GM18519 (cell line): ENCODE measurements around the gene ZNF853.
"Not testable (repeated sequence)": the region's sequence is repeated elsewhere in the genome, so short reads cannot be mapped to it uniquely, and the experiment has no call there.

ENCODE experiments used
- ATAC-seq: cut with Tn5 transposase; IDR thresholded peaks from one replicate; pipeline ENCODE4 v1.9.1; 2021; ENCODE audit warnings: mild to moderate bottlenecking, moderate library complexity; ENCODE audit not compliant: unreplicated experiment, low FRiP score

Gene ZNF853

GRCh38 chr7:6614953-6615722 lies at the start of gene ZNF853:
Gene ZNF853, plus strand, starts transcription at chr7:6615610. Its CDS starts 565 bp downstream, at chr7:6616175.
- no peak for ATAC-seq

DNA sequence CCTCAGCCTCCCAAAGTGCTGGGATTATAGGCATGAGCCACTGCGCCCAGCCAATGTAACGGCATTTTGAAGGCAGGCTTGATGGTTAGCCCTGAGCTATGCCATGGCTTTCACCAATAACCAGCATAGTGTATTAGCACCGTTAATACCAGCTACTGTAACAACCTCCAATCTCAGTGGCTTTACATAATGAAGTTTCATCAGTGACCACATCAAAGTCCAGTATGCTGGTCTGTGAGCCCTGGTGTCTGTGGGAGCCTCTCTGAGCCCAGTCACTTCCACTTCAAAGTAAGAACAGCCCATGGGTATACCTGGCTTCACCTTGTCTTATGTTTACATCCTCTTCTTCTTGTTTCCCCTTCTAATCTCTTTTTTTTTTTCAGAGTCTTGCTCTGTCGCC lies 49.8 kb upstream of the ZNF853 start:
- no peak for ATAC-seq

DNA sequence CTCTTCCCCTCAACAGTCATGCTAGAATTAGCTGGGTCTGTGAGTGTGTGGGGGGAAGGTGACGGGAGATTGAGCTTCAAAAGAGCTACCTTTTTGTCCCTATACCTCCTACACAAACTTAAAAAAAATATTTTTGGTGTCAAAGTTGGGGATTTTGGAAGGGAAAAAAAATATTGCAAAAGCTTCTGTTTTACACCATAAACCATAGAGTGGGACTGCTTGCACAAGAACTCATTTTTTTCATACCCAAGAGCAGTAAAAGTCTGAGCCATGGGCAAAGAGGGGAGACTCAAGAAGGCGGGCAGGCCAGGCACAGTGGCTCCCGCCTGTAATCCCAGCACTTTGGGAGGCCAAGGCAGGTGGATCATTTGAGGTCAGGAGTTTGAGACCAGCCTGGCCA lies 47.5 kb upstream of the ZNF853 start:
- no peak for ATAC-seq

DNA sequence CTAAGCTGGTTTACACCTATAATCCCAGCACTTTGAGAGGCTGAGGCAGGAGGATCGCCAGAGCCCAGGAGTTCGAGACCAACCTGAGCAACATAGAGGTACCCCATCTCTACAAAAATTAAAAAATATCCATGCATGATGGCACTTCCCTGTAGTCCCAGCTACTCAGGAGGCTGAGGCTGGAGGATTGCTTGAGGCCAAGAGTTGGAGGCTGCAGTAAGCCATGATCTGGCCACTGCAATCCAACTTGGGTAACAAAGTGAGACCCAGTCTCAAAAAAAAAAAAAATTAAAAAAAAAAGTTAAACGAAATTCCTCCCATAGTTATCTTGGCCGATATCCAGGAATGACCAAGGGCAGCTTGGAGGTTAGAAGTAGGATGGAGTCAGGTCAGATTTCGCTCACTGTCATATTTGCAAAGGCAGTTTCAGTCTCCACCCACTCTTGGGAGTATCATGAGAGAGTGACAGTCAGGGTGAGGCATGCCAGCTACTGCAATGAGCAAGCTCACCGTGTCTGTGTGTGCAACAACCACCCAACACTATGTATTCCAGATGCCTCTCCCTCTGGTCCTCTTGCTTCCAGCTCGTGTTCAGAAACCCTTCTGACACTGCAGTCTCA lies 44.1 kb upstream of the ZNF853 start:
- ATAC-seq = no peak

DNA sequence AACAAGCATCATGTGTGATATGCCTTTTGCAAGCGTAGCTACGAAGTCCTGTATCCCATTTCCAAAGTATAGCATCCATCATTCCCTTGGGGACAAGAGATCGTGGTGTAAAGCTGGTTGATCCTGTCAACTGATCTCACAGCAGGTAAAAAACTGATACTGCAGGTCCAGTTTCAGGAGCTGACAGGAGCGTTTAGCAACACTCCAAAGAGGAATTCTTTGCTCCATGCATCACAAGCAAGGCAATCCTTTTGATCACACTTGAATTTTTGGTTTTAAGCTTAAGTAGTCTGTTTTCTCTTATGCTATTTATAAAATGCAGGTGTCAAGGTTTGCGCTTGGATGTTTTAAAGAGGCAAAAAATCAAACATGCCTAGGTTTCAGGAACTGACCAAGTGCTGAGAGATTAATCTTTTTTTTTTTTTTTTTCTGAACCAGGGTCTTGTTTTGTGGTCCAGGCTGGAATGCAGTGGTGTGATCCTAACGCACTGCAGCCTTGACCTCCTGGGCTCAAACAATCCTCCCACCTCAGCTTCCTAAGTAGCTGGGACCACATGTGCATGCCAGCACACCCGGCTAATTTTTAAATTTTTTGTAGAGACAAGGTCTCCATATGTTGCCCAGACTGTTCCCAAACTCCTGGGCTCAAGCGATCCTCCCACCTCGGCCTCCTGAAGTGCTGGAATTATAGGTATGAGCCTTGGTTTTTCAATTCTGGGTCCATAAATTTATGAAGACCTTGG lies 40.0 kb upstream of the ZNF853 start:
- no peak for ATAC-seq

- ATAC-seq = no peak
Measured at GRCh38 chr7:6576024-6576866, 39.2 kb upstream of the ZNF853 start.

GRCh38 chr7:6576867-6577368 lies 38.5 kb upstream of the ZNF853 start:
- ATAC-seq = not testable (repeated sequence)

- ATAC-seq = peak; percentile 97
Measured at GRCh38 chr7:6577369-6578113, 37.9 kb upstream of the ZNF853 start, which contains the start of gene ZDHHC4. Gene ZDHHC4, plus strand, starts transcription at chr7:6577454. Its CDS starts 3,108 bp downstream, at chr7:6580562.

DNA sequence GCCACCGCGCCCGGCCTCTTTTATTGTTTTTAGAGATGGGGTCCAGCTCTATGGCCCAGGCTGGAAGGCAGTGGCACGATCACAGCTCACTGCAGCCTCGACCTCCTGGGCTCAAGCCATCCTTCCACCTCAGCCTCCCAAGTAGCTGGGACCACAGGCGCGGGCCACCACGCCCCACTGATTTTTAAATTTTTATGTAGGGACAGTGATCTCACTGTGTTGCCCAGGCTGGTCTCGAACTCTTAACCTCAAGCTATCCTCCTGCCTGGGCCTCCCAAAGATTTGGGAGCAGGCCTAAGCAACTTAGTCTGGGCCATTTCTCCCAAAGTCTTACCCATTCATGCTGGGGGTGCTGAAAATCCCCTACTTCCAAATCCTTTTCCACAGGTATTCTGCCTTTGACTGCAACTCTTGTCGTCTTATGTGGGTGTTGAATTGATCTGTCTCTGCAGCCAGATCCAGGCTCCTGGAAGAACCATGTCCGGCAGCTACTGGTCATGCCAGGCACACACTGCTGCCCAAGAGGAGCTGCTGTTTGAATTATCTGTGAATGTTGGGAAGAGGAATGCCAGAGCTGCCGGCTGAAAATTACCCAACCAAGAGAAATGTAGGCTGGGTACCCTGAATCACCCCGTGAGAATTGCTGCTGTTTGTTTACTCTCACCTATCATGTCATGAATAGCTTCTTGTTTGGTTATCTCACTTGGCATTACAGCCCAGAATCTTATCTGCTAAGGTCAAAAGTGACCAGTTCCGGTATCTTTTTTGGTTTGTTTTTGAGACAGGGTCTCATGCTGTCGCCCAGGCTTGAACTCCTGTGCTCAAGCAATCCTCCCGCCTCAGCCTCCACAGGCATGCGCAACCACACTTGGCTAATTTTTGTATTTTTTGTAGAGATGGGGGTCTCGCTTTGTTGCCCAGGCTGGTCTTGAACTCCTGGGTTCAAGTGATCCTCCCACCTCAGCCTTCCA lies 37.0 kb upstream of the ZNF853 start:
- ATAC-seq = no peak

GRCh38 chr7:6579446-6579845 lies 36.0 kb upstream of the ZNF853 start:
- no peak for ATAC-seq

DNA sequence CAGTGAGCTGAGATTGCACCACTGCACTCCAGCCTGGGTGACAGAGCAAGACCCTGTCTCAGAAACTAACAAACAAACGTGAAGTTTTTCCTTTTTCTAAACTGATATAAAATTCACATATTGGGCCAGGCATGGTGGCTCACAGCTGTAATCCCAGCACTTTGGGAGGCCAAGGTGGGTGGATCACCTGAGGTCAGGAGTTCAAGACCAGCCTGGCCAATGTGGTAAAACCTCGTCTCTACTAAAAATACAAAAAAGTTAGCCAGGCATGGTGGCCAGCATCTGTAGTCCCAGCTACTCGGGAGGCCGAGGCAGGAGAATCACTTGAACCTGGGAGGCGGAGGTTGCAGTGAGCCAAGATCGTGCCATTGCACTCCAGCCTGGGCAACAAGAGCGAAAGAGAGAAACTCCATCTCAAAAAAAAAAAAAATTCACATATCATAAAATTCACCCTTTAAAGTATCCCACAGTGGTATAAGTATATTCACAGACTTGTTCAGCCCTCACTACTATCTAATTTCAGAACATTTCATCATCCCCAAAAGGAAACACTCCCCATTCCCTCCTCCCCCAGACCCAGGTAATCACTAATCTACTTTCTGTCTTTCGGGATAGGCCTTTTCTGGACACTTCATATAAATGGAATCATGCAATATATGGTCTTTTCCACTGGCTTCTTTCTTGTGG lies 29.5 kb upstream of the ZNF853 start:
- not testable (repeated sequence) for ATAC-seq

DNA sequence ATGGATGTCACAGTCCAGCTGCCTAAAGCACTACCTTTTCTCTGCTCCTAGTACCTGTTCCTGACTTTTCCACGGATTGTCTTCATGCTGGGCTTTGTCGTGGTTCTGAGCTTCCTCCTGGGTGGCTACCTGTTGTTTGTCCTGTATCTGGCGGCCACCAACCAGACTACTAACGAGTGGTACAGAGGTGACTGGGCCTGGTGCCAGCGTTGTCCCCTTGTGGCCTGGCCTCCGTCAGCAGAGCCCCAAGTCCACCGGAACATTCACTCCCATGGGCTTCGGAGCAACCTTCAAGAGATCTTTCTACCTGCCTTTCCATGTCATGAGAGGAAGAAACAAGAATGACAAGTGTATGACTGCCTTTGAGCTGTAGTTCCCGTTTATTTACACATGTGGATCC lies 26.8 kb upstream of the ZNF853 start:
- ATAC-seq = no peak

DNA sequence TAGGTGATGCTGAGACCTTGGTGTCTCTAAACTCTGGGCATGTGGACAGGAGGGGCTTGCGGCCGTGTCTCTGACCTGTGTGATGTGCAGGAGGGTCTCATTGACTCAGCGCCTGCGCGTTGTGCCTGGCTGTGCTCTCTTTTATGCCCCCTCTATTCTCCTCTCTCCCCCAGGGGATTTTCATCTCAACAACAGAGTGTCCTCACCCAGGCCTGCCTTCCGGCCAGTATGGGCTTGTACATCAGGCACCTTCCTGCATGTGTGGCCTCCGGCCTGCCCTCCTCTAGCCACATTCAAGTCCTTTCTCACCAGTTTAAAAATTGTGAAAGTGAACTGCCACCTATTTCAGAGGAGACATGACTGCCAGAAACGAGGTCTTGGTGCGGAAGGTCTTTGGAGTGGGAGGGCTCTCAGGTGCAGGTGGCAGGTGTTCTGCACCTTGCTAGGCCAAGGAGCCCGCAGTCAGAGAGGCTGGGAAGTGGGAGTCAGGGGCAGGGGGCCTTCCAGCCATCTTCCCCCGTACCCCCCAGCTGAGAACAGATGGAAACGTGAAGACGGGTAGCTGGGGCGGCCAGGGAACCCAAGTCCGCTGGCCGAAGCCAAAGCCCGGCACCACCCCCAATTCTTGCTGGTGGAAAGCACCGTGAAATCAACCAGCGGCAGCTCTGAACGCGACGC lies 26.1 kb upstream of the ZNF853 start:
- ATAC-seq = no peak

GRCh38 chr7:6589829-6590644 lies 25.4 kb upstream of the ZNF853 start, which contains the start of gene INTS15:
Gene INTS15, plus strand, starts transcription at chr7:6590021. Its CDS starts 263 bp downstream, at chr7:6590284.
- ATAC-seq = peak; percentile 72

- peak; percentile 5 for ATAC-seq
Measured at GRCh38 chr7:6590645-6591110, 24.7 kb upstream of the ZNF853 start.

DNA sequence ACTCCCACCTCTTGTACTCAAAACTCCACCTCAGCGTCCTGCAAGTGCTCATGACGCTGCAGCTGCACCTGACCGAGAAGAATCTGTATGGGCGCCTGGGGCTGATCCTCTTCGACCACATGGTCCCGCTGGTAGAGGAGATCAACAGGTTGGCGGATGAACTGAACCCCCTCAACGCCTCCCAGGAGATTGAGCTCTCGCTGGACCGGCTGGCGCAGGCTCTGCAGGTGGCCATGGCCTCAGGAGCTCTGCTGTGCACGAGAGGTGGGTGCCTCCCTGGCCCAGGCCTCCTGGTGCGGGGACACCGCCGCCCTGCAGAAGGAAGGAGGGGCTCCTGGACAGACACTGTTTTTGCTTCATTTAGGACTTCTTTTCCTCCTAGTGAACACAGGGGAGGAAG lies 15.3 kb upstream of the ZNF853 start:
- ATAC-seq = no peak
